Activated CD8-positive, alpha-beta memory T cell treated with anti-CD3 and anti-CD28 coated beads, Interleukin-2, amount 50 U/mL, for 48 hours (primary cell): ENCODE results near the gene VTI1B.
"Not testable (repeated sequence)": the region's sequence is repeated elsewhere in the genome, so short reads cannot be mapped to it uniquely, and the experiment has no call there.

Experiments used
- DNase-seq: peaks from one replicate; pipeline ENCODE4 v3.0.0-alpha.2; 2020

VTI1B gene

DNA sequence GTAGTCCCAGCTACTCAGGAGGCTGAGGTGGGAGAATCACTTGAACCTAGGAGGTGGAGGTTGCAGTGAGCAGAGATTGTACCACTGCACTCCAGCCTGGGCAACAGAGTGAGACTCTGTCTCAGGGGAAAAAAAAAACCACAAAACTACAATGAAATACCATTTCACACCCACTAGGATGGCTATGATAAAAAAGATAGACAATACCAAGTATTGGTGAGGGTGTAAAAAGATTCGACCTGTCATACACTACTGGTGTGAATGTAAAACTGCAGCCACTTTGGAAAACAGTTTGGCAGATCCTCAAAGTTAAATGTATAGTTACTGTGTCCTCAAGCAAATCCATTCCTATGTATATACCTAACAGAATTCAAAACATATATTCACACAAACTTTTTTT is 48.3 kb downstream of the VTI1B start:
- DNase-seq, result not testable (repeated sequence)

DNA sequence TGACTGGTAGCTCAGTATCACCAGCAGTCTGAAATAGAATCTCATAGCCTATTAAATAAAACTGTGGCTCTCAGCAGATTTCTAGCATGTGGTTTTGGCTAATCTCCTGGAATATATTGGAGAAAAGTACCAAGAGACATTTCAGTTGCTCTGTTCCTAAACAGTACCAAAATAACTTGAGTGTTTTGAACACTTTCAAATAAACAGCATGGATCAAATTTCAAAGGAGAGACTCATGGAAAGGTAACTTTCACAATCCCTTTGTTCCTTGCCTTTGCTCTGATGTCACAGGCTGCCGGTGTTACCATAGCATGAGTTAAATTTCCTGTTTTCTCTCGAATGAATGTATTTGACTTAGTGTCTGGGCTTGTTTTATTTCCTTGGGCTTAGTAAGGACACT is 51.3 kb downstream of the VTI1B start:
- no peak for DNase-seq

DNA sequence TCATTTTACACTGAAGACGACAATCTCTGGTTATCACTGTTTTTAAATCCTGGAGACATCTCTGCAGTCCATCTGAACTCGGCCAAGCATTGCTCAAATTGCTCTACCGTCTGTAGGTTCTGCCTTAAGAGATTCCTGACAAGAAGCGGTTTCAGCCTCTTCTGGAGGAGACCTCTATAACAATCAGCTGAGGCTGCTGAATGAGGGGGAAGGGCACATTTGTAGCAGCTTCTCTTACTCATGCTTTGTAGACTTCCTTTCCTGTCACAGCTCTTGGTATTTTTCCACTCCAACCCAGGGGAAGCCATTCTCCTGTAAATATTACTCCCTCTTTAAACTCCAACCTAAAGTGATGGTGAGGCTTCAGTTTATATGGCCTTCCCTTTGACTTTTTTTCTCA is 51.8 kb downstream of the VTI1B start:
- no peak for DNase-seq

DNA sequence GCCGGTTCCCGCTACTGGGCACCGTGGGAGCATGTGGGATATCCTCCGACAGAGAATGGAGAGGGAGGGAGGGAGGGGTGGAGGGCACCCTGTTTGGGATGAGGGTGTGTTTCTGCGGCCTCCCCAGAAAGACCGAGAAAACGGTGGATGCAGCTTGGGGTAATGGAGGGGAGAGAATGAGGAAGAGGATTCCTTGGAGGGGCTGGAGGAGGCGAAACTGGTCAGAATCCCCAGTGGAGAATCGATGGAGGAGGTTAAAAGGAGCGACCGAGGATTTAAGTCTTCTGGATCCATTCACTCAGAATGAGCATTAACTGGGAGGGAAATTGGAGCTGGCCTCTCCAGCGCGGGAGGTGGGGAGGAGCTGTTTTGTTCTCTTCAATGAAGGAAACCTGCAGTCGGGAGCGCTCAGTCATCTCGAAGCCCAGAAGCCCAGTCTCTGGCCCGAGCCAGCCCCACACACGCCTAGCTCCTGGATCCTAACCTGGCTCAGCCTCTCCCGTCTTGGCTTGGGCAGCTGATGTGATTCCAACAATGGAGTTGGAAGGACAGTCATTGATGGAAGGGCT is 54.1 kb downstream of the VTI1B start:
- peak; percentile 55 for DNase-seq

DNA sequence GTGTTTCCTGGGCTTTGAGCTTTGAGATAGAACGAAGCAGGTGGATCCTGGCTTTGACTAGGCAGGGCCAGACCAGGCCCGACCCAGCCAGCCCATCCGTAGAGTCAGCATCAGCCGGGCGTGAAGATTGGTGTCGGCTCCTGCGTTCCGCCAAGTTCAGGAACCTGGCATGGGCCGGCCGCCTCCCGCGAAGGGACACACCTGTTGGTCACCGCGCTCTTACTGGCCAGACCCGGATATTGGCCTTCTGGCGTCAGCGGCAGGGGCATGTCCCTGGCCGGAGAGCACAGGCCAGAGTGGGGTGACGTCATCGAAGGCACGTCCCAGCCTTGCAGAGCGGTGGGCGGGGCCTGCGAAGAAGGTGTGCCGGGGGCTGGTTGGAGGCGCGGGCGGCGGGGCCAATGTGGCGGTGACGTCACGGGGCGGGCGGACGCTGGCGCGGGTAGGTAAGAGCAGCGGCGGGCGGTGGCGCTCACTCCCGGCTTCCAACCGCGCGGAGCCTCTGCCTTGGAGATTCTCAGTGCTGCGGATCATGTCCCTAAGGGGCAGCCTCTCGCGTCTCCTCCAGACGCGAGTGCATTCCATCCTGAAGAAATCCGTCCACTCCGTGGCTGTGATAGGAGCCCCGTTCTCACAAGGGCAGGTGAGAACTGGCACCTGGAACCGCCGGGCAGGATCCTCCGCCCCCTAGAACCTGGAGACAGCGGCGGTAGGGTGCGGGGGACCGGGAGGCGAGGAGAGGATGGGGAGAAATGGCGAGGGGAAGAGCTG is 54.8 kb downstream of the VTI1B start, which contains the start of gene ARG2:
Gene ARG2, plus strand, starts transcription at position 475 of the 771 bp plus-strand sequence. Its CDS starts 58 bp downstream, at position 533.
- DNase-seq, result peak; percentile 99

DNA sequence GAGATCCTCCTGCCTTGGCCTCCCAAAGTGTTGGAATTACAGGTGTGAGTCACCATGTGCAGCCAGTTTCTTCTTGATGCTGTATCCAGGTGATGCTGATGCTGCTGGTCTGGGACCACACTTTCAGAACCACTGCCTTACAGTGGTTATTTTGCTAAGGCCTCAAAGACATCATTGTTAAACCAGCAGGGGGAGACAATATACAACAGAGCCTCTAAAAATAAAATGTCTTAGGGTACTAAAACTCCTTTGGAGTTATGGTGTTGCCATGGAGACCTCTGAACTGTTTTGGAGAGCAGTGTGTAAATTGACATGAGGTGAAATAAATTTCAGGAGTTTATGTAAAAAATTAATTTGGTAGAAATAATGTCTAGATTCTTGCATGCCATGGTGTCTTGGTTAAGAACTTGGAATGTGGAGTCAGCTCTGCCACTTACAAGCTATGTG is 55.8 kb downstream of the VTI1B start:
- peak; percentile 56 for DNase-seq

DNA sequence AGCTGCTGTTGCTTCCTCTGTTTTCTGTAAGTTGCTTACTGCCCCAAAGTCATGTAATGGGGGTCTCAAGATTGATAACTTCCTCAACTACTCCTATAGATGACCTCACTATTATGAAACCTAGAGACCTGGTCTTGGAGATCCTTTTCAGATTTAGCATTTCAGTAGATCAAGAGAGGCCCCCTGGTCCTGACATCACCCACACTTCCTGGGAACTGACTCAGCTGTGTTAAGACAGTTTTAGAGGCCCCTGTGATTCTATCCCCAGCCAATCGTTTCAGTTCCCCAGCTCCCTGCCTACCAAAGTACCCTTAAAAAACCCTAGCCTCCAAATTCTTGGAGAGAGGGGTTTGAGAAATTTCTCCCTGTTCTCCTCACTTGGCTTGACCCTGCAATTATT is 63.9 kb downstream of the VTI1B start:
- DNase-seq, result no peak

DNA sequence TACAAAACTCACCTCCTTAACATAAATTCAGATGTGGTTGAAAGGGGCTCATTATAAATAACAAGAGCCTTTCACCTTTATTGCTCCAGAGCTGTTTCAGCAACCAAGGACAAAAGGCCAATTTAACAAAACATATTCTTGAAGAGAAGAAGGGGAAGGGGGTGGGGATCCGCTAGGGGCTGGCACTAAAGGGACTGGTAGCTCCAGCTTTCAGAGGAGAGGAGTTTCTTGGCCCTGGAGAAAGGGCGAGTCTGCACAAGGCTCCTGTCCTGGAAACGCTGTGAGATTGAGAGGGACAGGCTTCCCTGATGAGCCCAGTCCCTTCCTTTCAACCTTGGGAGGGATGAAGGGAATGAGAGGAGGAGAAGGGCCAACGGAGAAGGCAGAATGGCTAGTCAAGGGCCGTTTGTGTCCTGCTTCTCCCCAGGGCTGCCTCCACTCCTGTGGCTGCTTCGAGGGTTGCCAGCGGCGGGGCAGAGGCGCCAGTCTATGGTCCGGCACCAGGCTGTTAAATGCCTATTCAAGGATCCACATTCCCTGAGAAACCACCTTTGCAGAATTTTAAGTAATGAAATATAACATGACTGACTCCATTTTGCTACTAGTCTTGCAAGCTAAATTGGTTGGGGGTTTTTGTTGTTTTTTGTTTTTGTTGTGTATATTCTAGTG is 64.7 kb downstream of the VTI1B start:
- DNase-seq, result no peak

DNA sequence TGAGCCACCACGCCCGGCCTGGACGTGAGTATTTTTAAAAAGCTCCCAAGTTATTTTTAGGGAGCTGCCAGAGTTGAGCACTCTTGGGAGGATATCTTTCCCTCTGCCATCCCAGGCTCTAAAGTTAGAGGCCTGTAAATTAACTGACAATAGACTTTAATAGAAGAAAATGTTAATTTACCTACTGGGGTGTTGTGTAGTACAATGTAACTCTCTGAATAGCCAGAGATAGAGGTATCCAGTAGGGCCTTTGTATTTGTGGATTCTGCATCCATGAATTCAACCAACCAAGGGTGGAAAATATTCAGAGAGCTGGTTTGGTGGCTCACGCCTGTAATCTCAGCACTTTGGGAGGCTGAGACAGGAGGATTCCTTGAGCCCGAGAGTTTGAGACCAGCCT is 66.8 kb downstream of the VTI1B start:
- no peak for DNase-seq

DNA sequence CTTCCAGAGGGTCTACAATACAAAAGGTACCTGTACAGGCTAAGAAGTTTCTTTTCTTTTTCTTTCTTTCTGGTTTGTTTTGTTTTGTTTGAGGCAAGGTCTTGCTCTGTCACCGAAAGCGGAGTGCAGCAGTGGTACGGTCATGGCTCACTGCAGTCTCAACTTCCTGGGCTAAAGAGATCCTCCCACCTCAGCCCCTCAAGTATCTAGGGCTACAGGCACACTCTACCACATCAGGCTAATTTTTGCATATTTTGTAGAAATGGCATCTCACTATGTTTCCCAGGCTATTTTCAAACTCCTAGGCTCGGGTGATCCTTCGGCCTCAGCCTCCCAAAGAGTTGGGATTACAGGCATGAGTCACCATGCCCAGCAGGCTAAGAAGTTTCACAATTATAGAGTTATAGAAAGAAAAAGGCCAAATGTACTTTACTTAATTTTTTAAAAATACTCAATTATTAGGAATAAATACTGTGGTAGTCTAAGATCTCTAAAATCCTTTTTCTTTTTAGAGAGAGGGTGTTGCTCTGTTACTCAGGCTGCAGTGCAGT is 71.4 kb downstream of the VTI1B start:
- DNase-seq, result no peak

DNA sequence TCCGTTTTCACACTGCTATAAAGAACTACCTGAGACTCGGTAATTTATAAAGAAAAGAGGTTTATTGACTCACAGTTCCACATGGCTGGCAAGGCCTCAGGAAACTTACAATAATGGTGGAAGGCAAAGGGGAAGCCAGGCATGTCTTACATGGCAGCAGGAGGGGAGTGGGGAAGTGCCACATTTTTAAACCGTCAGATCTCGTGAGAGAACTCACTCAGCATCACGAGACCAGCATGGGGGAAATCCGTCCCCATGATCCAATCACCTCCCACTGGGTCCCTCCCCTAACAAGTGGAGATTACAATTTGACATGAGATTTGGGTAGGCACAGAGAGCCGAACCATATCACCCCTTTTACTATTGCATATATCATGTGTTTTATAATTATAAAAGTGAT is 72.4 kb downstream of the VTI1B start:
- no peak for DNase-seq

DNA sequence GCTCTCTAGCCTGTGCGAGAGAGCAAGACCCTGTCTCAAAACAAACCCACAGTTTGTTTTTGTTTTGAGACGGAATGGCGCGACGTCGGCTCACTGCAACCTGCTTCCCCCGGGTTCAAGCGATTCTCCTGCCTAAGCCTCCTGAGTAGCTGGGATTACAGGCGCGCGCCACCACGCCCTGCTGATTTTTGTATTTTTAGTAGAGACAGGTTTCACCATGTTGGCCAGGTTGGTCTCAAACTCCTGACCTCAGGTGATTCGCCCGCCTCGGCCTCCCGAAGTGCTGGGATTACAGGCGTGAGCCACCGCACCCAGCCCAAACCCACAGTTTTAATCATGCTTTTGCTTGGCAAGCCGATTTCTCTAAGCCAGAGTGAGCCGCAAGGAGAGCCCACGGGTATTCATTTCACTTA is 73.9 kb downstream of the VTI1B start:
- DNase-seq, result not testable (repeated sequence)

DNA sequence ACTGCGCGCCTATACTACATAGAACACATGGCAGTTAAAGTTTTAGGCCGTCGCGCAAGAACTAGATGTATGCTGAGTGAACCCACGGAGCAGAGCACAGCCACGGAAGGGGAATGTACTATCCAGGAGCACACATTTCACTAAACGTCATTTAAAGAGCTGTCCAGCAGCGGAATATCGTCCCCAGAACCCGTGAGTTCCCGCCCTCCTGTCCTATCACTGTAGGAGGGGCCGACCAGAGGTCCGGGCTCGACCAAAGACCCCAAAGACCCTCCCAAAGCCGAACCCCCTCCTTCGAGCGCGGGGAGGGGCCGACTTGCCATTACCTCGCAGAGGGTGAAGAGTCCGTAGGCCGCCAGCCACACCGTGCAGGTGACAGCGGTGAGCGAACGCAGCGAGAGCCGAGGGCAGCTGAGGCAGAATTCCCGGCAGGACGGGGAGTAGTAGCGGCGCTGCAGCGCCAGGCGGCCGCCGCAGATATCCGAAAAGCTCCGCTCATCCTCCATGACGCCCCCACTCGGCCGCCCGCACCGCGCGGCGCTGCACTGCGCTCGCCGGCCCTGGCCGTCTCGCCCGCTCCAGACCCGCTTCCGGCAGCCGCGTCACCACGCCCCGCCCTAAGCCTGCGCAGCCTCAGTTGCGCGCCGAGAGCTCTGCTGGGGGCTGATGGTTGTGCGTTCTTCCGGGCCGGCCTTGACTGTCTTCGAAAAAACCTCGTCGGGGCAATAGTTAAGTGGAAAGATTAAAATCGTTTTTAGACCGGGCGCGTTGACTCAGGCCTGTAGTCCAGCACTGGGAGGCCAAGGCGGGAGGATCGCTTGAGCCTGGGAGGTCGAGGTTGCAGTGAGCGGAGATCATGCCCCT is 74.5 kb downstream of the VTI1B start, which contains the start of gene PIGH:
Gene PIGH, minus strand, starts transcription at position 571 of the 864 bp plus-strand sequence. Its CDS starts 65 bp downstream, at position 506.
- peak; percentile 97 for DNase-seq
